Measurements from ENCODE around the gene CD82. TPM values are rescaled to one million over a fixed set of nuclear protein-coding genes. Genes with fewer than 3 reads are reported as not detected.

The CD82 gene, protein sequence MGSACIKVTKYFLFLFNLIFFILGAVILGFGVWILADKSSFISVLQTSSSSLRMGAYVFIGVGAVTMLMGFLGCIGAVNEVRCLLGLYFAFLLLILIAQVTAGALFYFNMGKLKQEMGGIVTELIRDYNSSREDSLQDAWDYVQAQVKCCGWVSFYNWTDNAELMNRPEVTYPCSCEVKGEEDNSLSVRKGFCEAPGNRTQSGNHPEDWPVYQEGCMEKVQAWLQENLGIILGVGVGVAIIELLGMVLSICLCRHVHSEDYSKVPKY
- 28.3 and 38.4 TPM in 2 replicates for total RNA-seq

DNA sequence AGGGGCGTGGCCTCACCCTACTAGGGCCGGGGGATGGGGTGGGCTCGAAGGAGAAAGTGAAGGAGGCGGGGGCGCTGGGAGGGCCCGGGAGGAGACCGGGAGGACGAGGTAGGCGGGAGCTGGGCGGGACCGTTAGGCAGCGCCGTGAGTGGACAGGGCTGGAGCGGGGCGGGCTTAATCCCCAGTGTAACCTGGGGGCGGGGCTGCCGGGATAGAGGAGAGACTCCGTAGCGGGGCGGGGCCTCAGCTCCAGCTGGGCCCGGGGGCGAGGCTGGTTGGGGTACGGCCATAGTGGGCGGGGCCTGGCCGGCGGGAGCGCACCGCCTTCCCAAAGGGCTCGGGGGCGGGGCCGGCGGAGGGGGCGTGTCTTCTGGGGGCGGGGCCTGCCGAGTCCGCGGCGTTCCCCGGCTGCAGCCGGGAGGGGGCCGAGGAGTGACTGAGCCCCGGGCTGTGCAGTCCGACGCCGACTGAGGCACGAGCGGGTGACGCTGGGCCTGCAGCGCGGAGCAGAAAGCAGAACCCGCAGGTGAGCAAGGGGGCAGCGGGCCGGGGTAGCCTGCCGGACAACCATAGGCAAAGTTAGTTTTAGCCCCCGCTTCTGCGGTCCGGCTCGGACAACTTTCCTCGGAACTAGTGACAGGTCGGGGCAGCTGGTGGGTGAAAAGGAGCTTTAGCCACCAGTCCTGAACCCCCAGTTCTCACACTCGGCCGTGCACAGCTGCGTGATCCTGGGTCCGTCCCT lies at the start of gene CD82:
CD82 (plus strand) TSS at position 453 of the 742 bp plus-strand sequence. CDS start 29,000 bp downstream, outside the sequence.
- TF ChIP-seq, protein P1, sequence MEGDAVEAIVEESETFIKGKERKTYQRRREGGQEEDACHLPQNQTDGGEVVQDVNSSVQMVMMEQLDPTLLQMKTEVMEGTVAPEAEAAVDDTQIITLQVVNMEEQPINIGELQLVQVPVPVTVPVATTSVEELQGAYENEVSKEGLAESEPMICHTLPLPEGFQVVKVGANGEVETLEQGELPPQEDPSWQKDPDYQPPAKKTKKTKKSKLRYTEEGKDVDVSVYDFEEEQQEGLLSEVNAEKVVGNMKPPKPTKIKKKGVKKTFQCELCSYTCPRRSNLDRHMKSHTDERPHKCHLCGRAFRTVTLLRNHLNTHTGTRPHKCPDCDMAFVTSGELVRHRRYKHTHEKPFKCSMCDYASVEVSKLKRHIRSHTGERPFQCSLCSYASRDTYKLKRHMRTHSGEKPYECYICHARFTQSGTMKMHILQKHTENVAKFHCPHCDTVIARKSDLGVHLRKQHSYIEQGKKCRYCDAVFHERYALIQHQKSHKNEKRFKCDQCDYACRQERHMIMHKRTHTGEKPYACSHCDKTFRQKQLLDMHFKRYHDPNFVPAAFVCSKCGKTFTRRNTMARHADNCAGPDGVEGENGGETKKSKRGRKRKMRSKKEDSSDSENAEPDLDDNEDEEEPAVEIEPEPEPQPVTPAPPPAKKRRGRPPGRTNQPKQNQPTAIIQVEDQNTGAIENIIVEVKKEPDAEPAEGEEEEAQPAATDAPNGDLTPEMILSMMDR (IDR thresholded peaks at IDR 0.05; ENCODE audit: insufficient read depth, low read depth, low read length) = peak; percentile 18
- peak; percentile 99 for DNase-seq (ENCODE audit: low read depth)
- peak within 1 kb of the TSS; percentile 70 for H3K4me3 ChIP-seq (ENCODE audit: low read depth, low read length)

DNA sequence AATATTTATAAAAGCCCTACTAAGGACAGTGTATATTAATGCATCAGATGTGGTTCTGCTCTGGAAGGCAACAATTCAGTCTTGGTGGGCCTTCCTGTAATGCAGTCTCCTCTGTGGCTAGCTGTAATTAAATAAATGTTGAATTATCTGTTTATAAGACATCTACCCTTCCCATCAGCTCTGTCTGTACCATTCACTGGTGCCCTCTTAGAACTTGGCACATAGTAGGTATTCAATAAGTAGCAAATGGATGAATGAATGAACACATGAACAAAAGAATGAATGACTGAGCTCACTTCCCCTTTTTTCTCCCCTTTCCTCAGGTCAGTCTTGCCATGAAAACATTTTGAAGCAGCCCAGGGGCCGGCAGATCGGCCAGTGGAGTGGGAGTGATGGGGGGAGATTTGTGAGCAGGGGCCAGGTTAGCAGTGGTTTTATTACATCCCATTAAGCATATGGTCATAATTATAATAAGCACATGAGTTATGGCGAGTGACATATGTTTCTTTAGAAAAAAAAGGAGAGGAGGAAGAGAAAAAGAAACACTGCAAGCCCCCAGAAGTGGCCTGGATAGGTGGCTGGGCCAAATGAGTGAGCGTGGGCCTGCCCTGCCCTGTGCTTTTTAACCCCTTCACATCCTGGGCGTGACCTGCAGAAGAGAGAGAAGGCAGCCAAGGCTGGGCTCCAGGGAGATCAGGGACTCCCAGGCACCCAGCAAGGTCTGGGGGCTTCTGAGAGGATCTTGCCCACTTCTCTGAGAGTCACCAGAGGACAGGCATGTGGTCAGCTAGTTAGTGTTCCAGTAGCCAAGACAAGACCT lies 48.6 kb upstream of the CD82 start:
- no peak overlapping the region for H3K4me3 ChIP-seq (ENCODE audit: low read depth, low read length)
- TF ChIP-seq, protein P1 (IDR thresholded peaks at IDR 0.05; ENCODE audit: insufficient read depth, low read depth, low read length) = no peak
- DNase-seq (ENCODE audit: low read depth) = no peak

DNA sequence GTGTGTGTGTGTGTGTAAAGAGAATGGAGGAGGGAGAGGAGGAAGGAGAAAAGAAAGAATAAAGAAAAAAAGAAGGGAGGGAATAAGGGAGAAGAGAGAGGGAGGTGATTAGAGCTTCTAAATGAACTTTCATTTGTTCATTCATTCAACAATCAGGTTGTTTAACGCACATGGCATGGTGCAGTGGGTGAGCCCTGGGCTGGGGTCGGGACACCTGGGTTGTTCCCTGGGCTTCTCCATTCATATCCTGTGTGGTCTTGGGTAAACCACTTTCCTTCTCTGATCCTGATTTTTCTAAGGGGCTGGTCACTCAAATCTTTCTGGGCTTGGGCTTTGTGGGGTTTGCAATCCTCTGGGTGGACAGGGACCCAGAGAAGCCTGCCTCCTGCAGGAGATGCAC lies 47.9 kb upstream of the CD82 start:
- TF ChIP-seq, protein P1 (IDR thresholded peaks at IDR 0.05; ENCODE audit: insufficient read depth, low read depth, low read length) = no peak
- H3K4me3 ChIP-seq (ENCODE audit: low read depth, low read length) = no peak overlapping the region
- DNase-seq (ENCODE audit: low read depth) = no peak

GRCh38 chr11:44518968-44519550 lies 46.4 kb upstream of the CD82 start:
- TF ChIP-seq, protein P1 (IDR thresholded peaks at IDR 0.05; ENCODE audit: insufficient read depth, low read depth, low read length) = no peak
- no peak overlapping the region for H3K4me3 ChIP-seq (ENCODE audit: low read depth, low read length)
- no peak for DNase-seq (ENCODE audit: low read depth)

- TF ChIP-seq, protein P1 (IDR thresholded peaks at IDR 0.05; ENCODE audit: insufficient read depth, low read depth, low read length) = no peak
- no peak for DNase-seq (ENCODE audit: low read depth)
- H3K4me3 ChIP-seq (ENCODE audit: low read depth, low read length) = no peak overlapping the region
Observed at GRCh38 chr11:44519989-44520737, 45.3 kb upstream of the CD82 start.

DNA sequence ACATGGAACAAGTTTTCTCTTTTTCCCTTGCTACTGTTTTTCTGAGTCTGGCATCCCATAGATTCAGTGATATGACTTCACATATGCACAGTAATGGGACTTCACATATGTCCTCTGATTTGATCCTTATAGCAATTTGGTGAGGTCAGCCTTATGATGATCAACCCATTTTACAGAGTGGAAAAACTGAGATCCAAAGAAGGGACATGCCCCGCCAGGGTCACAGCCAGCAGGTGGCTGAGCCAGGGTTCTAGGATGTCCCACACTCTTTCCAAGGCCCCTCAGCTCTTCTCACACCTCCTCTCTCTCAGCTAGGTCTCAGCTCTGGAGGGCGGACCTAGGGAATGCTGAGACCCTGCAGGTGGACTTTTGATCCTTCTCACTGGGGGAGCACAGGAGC lies 44.3 kb upstream of the CD82 start:
- no peak for DNase-seq (ENCODE audit: low read depth)
- no peak overlapping the region for H3K4me3 ChIP-seq (ENCODE audit: low read depth, low read length)
- TF ChIP-seq, protein P1 (IDR thresholded peaks at IDR 0.05; ENCODE audit: insufficient read depth, low read depth, low read length) = no peak

Data from fibroblast of villous mesenchyme (primary cell).